ENCODE results near the gene CA10.

CA10 gene

DNA sequence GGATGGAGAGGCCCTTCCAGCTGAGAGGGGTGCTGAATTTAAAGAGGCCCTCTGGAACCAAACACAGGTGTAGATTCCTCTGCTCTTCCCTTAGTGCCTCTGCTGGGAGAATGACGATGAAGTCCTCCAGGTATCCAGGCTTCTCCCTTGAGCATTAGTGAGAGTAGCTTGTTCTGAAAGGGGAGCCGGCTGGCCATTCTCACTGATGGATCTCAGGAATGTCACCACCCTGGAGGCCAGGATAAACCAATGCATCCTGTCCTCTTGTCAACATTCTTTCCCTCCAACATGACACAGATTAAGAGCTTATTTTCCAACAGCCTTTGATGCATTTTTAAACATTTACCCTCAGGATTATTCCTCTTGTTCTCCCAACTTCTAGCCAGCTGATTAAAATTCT, 325.5 kb downstream of the CA10 start:
- H3K4me3 ChIP-seq (replicated peaks; ENCODE audit: low read depth, low read length): no peak overlapping the region
- TF ChIP-seq, protein P1, sequence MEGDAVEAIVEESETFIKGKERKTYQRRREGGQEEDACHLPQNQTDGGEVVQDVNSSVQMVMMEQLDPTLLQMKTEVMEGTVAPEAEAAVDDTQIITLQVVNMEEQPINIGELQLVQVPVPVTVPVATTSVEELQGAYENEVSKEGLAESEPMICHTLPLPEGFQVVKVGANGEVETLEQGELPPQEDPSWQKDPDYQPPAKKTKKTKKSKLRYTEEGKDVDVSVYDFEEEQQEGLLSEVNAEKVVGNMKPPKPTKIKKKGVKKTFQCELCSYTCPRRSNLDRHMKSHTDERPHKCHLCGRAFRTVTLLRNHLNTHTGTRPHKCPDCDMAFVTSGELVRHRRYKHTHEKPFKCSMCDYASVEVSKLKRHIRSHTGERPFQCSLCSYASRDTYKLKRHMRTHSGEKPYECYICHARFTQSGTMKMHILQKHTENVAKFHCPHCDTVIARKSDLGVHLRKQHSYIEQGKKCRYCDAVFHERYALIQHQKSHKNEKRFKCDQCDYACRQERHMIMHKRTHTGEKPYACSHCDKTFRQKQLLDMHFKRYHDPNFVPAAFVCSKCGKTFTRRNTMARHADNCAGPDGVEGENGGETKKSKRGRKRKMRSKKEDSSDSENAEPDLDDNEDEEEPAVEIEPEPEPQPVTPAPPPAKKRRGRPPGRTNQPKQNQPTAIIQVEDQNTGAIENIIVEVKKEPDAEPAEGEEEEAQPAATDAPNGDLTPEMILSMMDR (IDR thresholded peaks at IDR 0.05; ENCODE audit: insufficient read depth, low read length, poor library complexity, severe bottlenecking): no peak
- no peaks in the 10 kb centered on the region for H3K27me3 ChIP-seq (replicated peaks; ENCODE audit: control insufficient read depth, insufficient read depth, low read length)
- no peak for DNase-seq (ENCODE audit: extremely low read depth, insufficient read length)
- H3K36me3 ChIP-seq (ENCODE audit: control insufficient read depth, insufficient read depth, low read length): no peaks in the 10 kb centered on the region

DNA sequence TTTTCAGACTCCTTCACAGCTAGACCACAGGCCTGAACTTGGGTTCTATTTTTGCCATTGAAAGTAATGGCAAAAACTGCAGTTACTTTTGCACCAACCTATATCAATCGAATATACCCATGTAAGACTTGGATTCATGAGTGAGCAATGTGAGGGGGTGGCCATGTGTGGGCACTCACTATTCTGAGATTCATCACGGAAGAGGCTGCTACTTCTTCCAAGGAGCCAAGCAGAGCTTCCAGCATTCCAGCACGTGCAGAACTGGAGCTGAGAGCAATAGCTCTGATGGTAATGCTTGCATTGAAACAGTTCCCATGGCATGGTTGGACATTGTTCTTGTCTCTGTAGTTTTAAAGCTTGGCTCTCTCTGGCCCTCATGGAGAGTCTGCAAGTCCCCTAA, 327.6 kb downstream of the CA10 start:
- H3K27me3 ChIP-seq (replicated peaks; ENCODE audit: control insufficient read depth, insufficient read depth, low read length): no peaks in the 10 kb centered on the region
- H3K36me3 ChIP-seq (ENCODE audit: control insufficient read depth, insufficient read depth, low read length): no peaks in the 10 kb centered on the region
- no peak overlapping the region for H3K4me3 ChIP-seq (replicated peaks; ENCODE audit: low read depth, low read length)
- TF ChIP-seq, protein P1 (IDR thresholded peaks at IDR 0.05; ENCODE audit: insufficient read depth, low read length, poor library complexity, severe bottlenecking): no peak
- no peak for DNase-seq (ENCODE audit: extremely low read depth, insufficient read length)

DNA sequence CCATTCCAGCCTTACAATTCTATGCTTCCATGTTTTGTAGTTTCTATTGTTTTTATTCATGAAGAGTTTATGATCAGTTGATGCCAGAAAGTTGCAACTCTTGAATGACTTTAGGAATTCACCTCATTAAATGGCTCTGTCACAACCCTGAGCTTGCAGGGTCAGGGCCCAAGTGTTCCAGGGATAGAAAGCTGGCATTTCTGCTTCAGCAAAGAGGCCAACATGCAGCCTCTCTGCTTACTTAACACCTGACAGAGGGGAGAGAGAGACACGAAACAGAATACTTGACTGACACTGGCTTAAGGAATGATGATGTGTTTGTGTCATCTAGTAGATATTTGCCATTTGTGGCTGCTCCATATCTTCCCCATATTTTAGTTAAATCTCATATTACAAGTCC, 328.1 kb downstream of the CA10 start:
- H3K36me3 ChIP-seq (ENCODE audit: control insufficient read depth, insufficient read depth, low read length): no peaks in the 10 kb centered on the region
- TF ChIP-seq, protein P1 (IDR thresholded peaks at IDR 0.05; ENCODE audit: insufficient read depth, low read length, poor library complexity, severe bottlenecking): no peak
- no peak for DNase-seq (ENCODE audit: extremely low read depth, insufficient read length)
- H3K4me3 ChIP-seq (replicated peaks; ENCODE audit: low read depth, low read length): no peak overlapping the region
- H3K27me3 ChIP-seq (replicated peaks; ENCODE audit: control insufficient read depth, insufficient read depth, low read length): no peaks in the 10 kb centered on the region

DNA sequence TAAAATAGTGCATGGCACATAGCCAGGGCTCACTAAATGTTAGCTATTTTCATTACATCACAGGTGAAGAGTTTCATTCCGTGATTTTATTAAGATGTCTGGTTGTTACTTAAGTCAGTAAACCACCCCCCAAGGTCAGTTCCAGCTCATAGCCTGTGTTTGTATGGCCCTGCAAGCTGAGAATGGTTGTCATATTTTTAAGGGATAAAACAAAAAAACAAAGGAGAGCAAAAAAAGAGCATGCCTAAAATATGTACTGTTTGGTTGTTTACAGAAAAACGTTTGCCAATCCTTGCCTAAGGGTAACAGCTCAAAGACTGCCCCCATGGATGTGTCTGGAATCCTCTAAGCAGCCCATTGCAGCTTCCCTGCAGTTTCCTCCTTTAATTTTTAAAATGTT, 329.6 kb downstream of the CA10 start:
- Histone ChIP-seq H3K4me3 (replicated peaks; ENCODE audit: low read depth, low read length) (no peak overlapping the region), H3K36me3 (ENCODE audit: control insufficient read depth, insufficient read depth, low read length) (no peaks in the 10 kb centered on the region), H3K27me3 (replicated peaks; ENCODE audit: control insufficient read depth, insufficient read depth, low read length) (no peaks in the 10 kb centered on the region)
- TF ChIP-seq, protein P1 (IDR thresholded peaks at IDR 0.05; ENCODE audit: insufficient read depth, low read length, poor library complexity, severe bottlenecking): no peak
- no peak for DNase-seq (ENCODE audit: extremely low read depth, insufficient read length)

DNA sequence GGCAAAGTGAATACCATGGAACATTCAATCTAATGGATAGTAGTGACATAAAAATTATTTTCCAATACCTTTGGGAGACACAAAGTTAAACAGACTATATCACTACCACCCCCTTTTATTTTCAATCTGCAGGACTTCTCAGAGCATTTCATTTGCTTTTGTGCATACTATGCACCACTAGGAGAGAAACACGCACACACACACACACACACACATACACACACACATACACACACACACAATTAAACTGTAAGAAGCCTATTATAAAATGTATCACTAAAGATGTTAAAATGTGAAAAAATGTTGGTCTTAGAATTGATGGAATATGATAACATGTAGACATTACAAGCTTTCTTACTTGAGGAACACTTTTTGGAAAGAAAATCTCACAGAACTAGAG, 331.4 kb downstream of the CA10 start:
- Histone ChIP-seq H3K36me3 (ENCODE audit: control insufficient read depth, insufficient read depth, low read length) (no peaks in the 10 kb centered on the region), H3K4me3 (replicated peaks; ENCODE audit: low read depth, low read length) (no peak overlapping the region), H3K27me3 (replicated peaks; ENCODE audit: control insufficient read depth, insufficient read depth, low read length) (no peaks in the 10 kb centered on the region)
- TF ChIP-seq, protein P1 (IDR thresholded peaks at IDR 0.05; ENCODE audit: insufficient read depth, low read length, poor library complexity, severe bottlenecking): no peak
- DNase-seq (ENCODE audit: extremely low read depth, insufficient read length): no peak

DNA sequence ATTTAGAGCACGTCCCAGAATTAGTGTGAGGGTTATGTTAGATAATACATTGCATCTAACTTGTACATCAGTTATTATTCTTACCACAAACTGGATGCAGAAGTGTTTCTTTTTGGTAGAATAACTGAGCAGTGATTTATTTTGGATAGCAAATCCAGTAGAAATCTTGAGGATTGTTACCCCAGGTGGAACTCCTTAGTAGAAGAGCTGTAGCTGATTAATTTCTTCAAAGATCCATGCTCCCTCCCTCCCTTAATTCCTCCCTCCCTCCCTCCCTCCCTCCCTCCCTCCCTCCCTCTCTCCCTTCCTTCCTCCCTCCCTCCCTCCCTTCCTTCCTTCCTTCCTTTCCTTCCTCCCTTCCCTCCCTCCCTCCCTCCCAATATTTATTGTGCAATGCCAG, 337.7 kb downstream of the CA10 start:
- no peak for DNase-seq (ENCODE audit: extremely low read depth, insufficient read length)
- Histone ChIP-seq H3K4me3 (replicated peaks; ENCODE audit: low read depth, low read length) (no peak overlapping the region), H3K36me3 (ENCODE audit: control insufficient read depth, insufficient read depth, low read length) (no peaks in the 10 kb centered on the region), H3K27me3 (replicated peaks; ENCODE audit: control insufficient read depth, insufficient read depth, low read length) (no peaks in the 10 kb centered on the region)
- TF ChIP-seq, protein P1 (IDR thresholded peaks at IDR 0.05; ENCODE audit: insufficient read depth, low read length, poor library complexity, severe bottlenecking): no peak
